Mammary epithelial cell (primary cell): ENCODE data around the gene DGCR8.

Source experiments
- CTCF ChIP-seq, 2 donors: IDR thresholded peaks in 1 of 2; conservative IDR thresholded peaks in 1 of 2; 2 replicates each; pipeline ENCODE4 v1.5.1; 2011 to 2012; ENCODE audit warnings: inconsistent platforms in 2 of 2, low read length in 2 of 2, mild to moderate bottlenecking in 2 of 2, control low read depth in 1 of 2, low read depth in 1 of 2; ENCODE audit not compliant: insufficient read depth in 1 of 2; ENCODE audit errors: extremely low read depth in 1 of 2
- EZH2 ChIP-seq: IDR thresholded peaks from 2 replicates; pipeline ENCODE4 v1.6.1; 2012; ENCODE audit warnings: low read length, inconsistent platforms, borderline replicate concordance

GRCh38 chr22:20055654-20056053 is 24.4 kb upstream of the DGCR8 start:
- TF ChIP-seq CTCF (conservative IDR thresholded peaks at IDR 0.05 in 1 of 2, IDR thresholded peaks at IDR 0.05 in 1 of 2; ENCODE audit: extremely low read depth in 1 of 2, insufficient read depth in 1 of 2, low read depth in 1 of 2, low read length in 2 of 2) = no peak
- no peak for TF ChIP-seq EZH2
